IMR-90 (cell line): ENCODE data around the gene MYEOV. TPM values are rescaled to one million over a fixed set of nuclear protein-coding genes. Genes with fewer than 3 reads are reported as not detected.

Experiments used
- ATAC-seq: fragments of 200-7000 bp; cut with Tn5 transposase; 2 replicates; pipeline ENCODE4 v1.9.1; 2020; ENCODE audit warnings: low read depth, mild to moderate bottlenecking, moderate library complexity
- BruUV-seq: library from RNA; stranded (reverse); fragments of 400-500 nt; replicated peaks from 2 replicates; lab custom pipeline; 2021; lab: Mats Ljungman, UMichigan
- CTCF ChIA-PET: fragments of 300-600 bp; formaldehyde crosslinking; extraction: SDS; loops from one replicate; lab custom pipeline; 2021; ENCODE audit warnings: antibody characterized with exemption; lab: Yijun Ruan, JAX
- POLR2A ChIA-PET: fragments of 300-600 bp; sonication (Branson Sonifier 250); formaldehyde crosslinking; loops from one replicate; lab custom pipeline; 2022; ENCODE audit warnings: antibody characterized with exemption; ENCODE audit not compliant: unreplicated experiment; lab: Charles Lee
- DNase-seq: peaks from one replicate; pipeline ENCODE4 v3.0.0; 2013
- H2AFZ ChIP-seq: replicated peaks from 2 replicates; pipeline ENCODE3; 2013; ENCODE audit warnings: low read length, mild to moderate bottlenecking; ENCODE audit not compliant: poor library complexity
- H2AK5ac ChIP-seq: 2 replicates; pipeline ENCODE4 v1.6.1; 2013; ENCODE audit warnings: low read depth, low read length, inconsistent platforms
- H2AK9ac ChIP-seq: replicated peaks from 2 replicates; pipeline ENCODE3; 2013; ENCODE audit warnings: mild to moderate bottlenecking, low read depth, low read length, moderate library complexity; ENCODE audit not compliant: poor library complexity
- H2BK120ac ChIP-seq: 2 replicates; pipeline ENCODE4 v1.6.1; 2013; ENCODE audit warnings: low read depth, low read length, inconsistent platforms
- H2BK15ac ChIP-seq: 3 replicates; pipeline ENCODE4 v1.6.1; 2013; ENCODE audit warnings: low read depth, low read length, inconsistent platforms
- H2BK20ac ChIP-seq: 2 replicates; pipeline ENCODE4 v1.6.1; 2013; ENCODE audit warnings: low read depth, mild to moderate bottlenecking, inconsistent platforms, low read length, moderate library complexity
- H2BK5ac ChIP-seq: 2 replicates; pipeline ENCODE4 v1.6.1; 2013; ENCODE audit warnings: mild to moderate bottlenecking, low read depth, low read length, inconsistent platforms; ENCODE audit not compliant: poor library complexity, severe bottlenecking
- H3K14ac ChIP-seq: replicated peaks from 2 replicates; pipeline ENCODE4 v1.6.1; 2013; ENCODE audit warnings: low read depth, low read length, inconsistent platforms
- H3K18ac ChIP-seq: 2 replicates; pipeline ENCODE4 v1.6.1; 2013; ENCODE audit warnings: low read depth, low read length, control low read depth
- H3K23ac ChIP-seq: 2 replicates; pipeline ENCODE4 v1.6.1; 2013; ENCODE audit warnings: low read depth, low read length, inconsistent platforms
- H3K27ac ChIP-seq: 2 replicates; pipeline ENCODE4 v1.5.1; 2013; ENCODE audit warnings: mild to moderate bottlenecking, control low read depth, low read length; ENCODE audit not compliant: insufficient read depth
- H3K27me3 ChIP-seq: 2 replicates; pipeline ENCODE4 v1.6.1; 2013; ENCODE audit warnings: low read length; ENCODE audit not compliant: control insufficient read depth, insufficient read depth
- H3K36me3 ChIP-seq: 2 replicates; pipeline ENCODE4 v1.6.1; 2013; ENCODE audit warnings: low read length, mixed read lengths; ENCODE audit not compliant: control insufficient read depth, insufficient read depth
- H3K4ac ChIP-seq: 2 replicates; pipeline ENCODE4 v1.6.1; 2013; ENCODE audit warnings: low read depth, low read length, inconsistent platforms
- H3K4me1 ChIP-seq: 2 replicates; pipeline ENCODE4 v1.6.1; 2013; ENCODE audit warnings: low read length, mixed read lengths; ENCODE audit not compliant: control insufficient read depth, insufficient read depth
- H3K4me2 ChIP-seq: 2 replicates; pipeline ENCODE4 v1.6.1; 2013; ENCODE audit warnings: low read depth, mild to moderate bottlenecking, control low read depth, low read length, moderate library complexity
- H3K4me3 ChIP-seq: 2 replicates; pipeline ENCODE4 v1.5.1; 2013; ENCODE audit warnings: low read depth, mild to moderate bottlenecking, control low read depth, low read length, moderate library complexity; ENCODE audit not compliant: insufficient read depth
- H3K56ac ChIP-seq: 2 replicates; pipeline ENCODE4 v1.6.1; 2013; ENCODE audit warnings: low read length, inconsistent platforms; ENCODE audit not compliant: insufficient read depth; ENCODE audit errors: extremely low read depth
- H3K79me1 ChIP-seq, 2 experiments: 2 replicates each; pipeline ENCODE4 v1.6.1; 2013; ENCODE audit warnings: low read length in 2 of 2, inconsistent platforms in 1 of 2, low read depth in 1 of 2
- H3K9ac ChIP-seq: 2 replicates; pipeline ENCODE4 v1.6.1; 2013; ENCODE audit warnings: low read depth, low read length, control low read depth
- H3K9me1 ChIP-seq: 2 replicates; pipeline ENCODE4 v1.6.1; 2013; ENCODE audit warnings: low read length, inconsistent platforms; ENCODE audit not compliant: insufficient read depth
- H3K9me3 ChIP-seq: 2 replicates; pipeline ENCODE4 v1.6.1; 2013; ENCODE audit warnings: low read length; ENCODE audit not compliant: control insufficient read depth, insufficient read depth
- H4K20me1 ChIP-seq: 2 replicates; pipeline ENCODE4 v1.6.1; 2013; ENCODE audit warnings: low read length, inconsistent platforms; ENCODE audit not compliant: insufficient read depth
- H4K5ac ChIP-seq: 2 replicates; pipeline ENCODE4 v1.6.1; 2013; ENCODE audit warnings: mild to moderate bottlenecking, low read depth, low read length, control low read depth
- H4K8ac ChIP-seq, 2 experiments: 2 replicates each; pipeline ENCODE4 v1.6.1; 2013; ENCODE audit warnings: low read depth in 2 of 2, low read length in 2 of 2, control low read depth in 1 of 2, inconsistent platforms in 1 of 2
- H4K91ac ChIP-seq: 2 replicates; pipeline ENCODE4 v1.6.1; 2013; ENCODE audit warnings: low read depth, low read length, inconsistent platforms; ENCODE audit not compliant: insufficient read depth
- BHLHE40 ChIP-seq: fragments of 150-350 bp; IDR thresholded peaks from 2 replicates; pipeline ENCODE4 v1.6.1; 2016; ENCODE audit warnings: mild to moderate bottlenecking, low read depth, low read length
- CEBPB ChIP-seq: IDR thresholded peaks from 2 replicates; pipeline ENCODE4 v1.6.1; 2012; ENCODE audit warnings: low read depth, low read length, improper control_type of control experiment
- CHD1 ChIP-seq: IDR thresholded peaks from 2 replicates; pipeline ENCODE4 v1.6.1; 2012; ENCODE audit warnings: low read depth, low read length, improper control_type of control experiment
- CTCF ChIP-seq: conservative IDR thresholded peaks from 2 replicates; pipeline ENCODE4 v1.5.1; 2012; ENCODE audit warnings: mild to moderate bottlenecking, low read depth, low read length, improper control_type of control experiment
- ELK1 ChIP-seq: fragments of 150-350 bp; IDR thresholded peaks from 2 replicates; pipeline ENCODE4 v1.6.1; 2016; ENCODE audit warnings: low read depth, mild to moderate bottlenecking, low read length, moderate library complexity, borderline replicate concordance
- FOS ChIP-seq: fragments of 150-350 bp; IDR thresholded peaks from 2 replicates; pipeline ENCODE4 v1.6.1; 2016; ENCODE audit warnings: low read depth, low read length
- MAZ ChIP-seq: IDR thresholded peaks from 2 replicates; pipeline ENCODE4 v1.6.1; 2012; ENCODE audit warnings: low read depth, mild to moderate bottlenecking, low read length, improper control_type of control experiment, moderate library complexity, borderline replicate concordance
- MXI1 ChIP-seq: IDR thresholded peaks from 2 replicates; pipeline ENCODE4 v1.6.1; 2012; ENCODE audit warnings: low read depth, mild to moderate bottlenecking, low read length, moderate library complexity, borderline replicate concordance
- NFE2L2 ChIP-seq: fragments of 150-350 bp; IDR thresholded peaks from 2 replicates; pipeline ENCODE4 v1.6.1; 2016; ENCODE audit warnings: low read depth, mild to moderate bottlenecking, low read length
- POLR2A ChIP-seq: IDR thresholded peaks from 2 replicates; pipeline ENCODE4 v1.6.1; 2012; ENCODE audit warnings: mild to moderate bottlenecking, low read depth, low read length
- RAD21 ChIP-seq: IDR thresholded peaks from 2 replicates; pipeline ENCODE4 v1.6.1; 2012; ENCODE audit warnings: low read length, improper control_type of control experiment
- RCOR1 ChIP-seq: IDR thresholded peaks from 2 replicates; pipeline ENCODE4 v1.6.1; 2012; ENCODE audit warnings: mild to moderate bottlenecking, low read length, improper control_type of control experiment; ENCODE audit not compliant: insufficient replicate concordance
- RFX5 ChIP-seq: IDR thresholded peaks from 2 replicates; pipeline ENCODE4 v1.8.0; 2012; ENCODE audit warnings: low read depth, mild to moderate bottlenecking, low read length, moderate library complexity
- SMC3 ChIP-seq: fragments of 150-350 bp; IDR thresholded peaks from 2 replicates; pipeline ENCODE4 v1.6.1; 2016; ENCODE audit warnings: low read depth, mild to moderate bottlenecking, antibody characterized with exemption, low read length, moderate library complexity
- USF2 ChIP-seq: fragments of 150-350 bp; IDR thresholded peaks from 2 replicates; pipeline ENCODE4 v1.6.1; 2017; ENCODE audit warnings: mild to moderate bottlenecking, antibody characterized with exemption, low read length, low read depth
- WGBS, 2 experiments: methylation state at CpG; one replicate each; pipeline versions ENCODE4 v1.1.5 to v1.1.7; 2013; ENCODE audit warnings: missing lambda C conversion rate in 2 of 2; ENCODE audit not compliant: insufficient read length in 1 of 2; ENCODE audit errors: extremely low coverage in 2 of 2; 5-methylcytosine and 5-hydroxymethylcytosine counted together
- dilution Hi-C: fragments of 300-500 bp; cut with HindIII; formaldehyde crosslinking; loops from one replicate; pipeline ENCODE4 v1.14.3; 2018; ENCODE audit warnings: low sequenced_read_pairs; ENCODE audit not compliant: unreplicated experiment
- in situ Hi-C: fragments of 300-500 bp; cut with MboI; formaldehyde crosslinking; loops from 3 replicates; pipeline ENCODE4 v1.14.3; 2019; ENCODE audit warnings: low sequenced_read_pairs, inconsistent platforms, mixed read lengths
- intact Hi-C: fragments of 100-400 bp; cut with micrococcal nuclease; formaldehyde crosslinking; loops from 2 replicates; pipeline ENCODE4 v1.10.0; 2022
- polyA plus RNA-seq, 3 experiments: library from polyadenylated mRNA; depleted of rRNA; stranded (reverse); fragments of >200 nt; gene quantifications; 2 replicates each; pipeline ENCODE4 v1.2.3, GENCODE V29; 2012; ENCODE audit warnings: low replicate concordance in 1 of 3
- total RNA-seq: library from RNA; depleted of rRNA; stranded (reverse); fragments of >200 nt; gene quantifications from 2 replicates; pipeline ENCODE4 v1.2.3, GENCODE V29; 2012

Gene MYEOV
- total and polyA plus RNA-seq, 2 of the 4 experiments (the other 2 are of a cell fraction), result 5.8 to 6.8 TPM

GRCh38 chr11:69269926-69270697 lies 23.8 kb upstream of the MYEOV start:
- no peak overlapping the region for H3K4ac ChIP-seq
- H3K79me1 ChIP-seq, result no peaks in the 10 kb centered on the region
- H4K8ac ChIP-seq, result no peak overlapping the region
- no peak overlapping the region for H4K91ac ChIP-seq
- no peak overlapping the region for H2AK9ac ChIP-seq
- no peak overlapping the region for H2AFZ ChIP-seq
- intact Hi-C loops, result no loop called here
- no peak overlapping the region for H2BK120ac ChIP-seq
- no peaks in the 10 kb centered on the region for H3K36me3 ChIP-seq
- no peak overlapping the region for H3K14ac ChIP-seq
- H3K9me3 ChIP-seq, result no peaks in the 10 kb centered on the region
- H2BK15ac ChIP-seq, result no peak overlapping the region
- TF ChIP-seq RCOR1, result no peak
- TF ChIP-seq BHLHE40, result no peak
- no peak for TF ChIP-seq MAZ
- TF ChIP-seq CHD1, result no peak
- TF ChIP-seq CTCF, result no peak
- TF ChIP-seq POLR2A, result no peak
- TF ChIP-seq RAD21, result no peak
- TF ChIP-seq NFE2L2, result no peak
- no peak for TF ChIP-seq FOS
- no peak for TF ChIP-seq SMC3
- TF ChIP-seq MXI1, result no peak
- TF ChIP-seq CEBPB, result no peak
- TF ChIP-seq ELK1, result no peak
- TF ChIP-seq USF2, result no peak
- no peak for TF ChIP-seq RFX5
- H3K9ac ChIP-seq, result no peak overlapping the region
- no peaks in the 10 kb centered on the region for H3K9me1 ChIP-seq
- no peak overlapping the region for H2BK20ac ChIP-seq
- CTCF ChIA-PET, result no interaction called here
- WGBS, 2 experiments, result 82% methylated on average over 7 of the region's 21 CpGs; no CpG with 5 or more reads in 1 of the 2 experiments
- H3K4me1 ChIP-seq, result no peaks in the 10 kb centered on the region
- H3K27me3 ChIP-seq, result peaks cover 36% of the 10 kb centered on the region
- H3K4me3 ChIP-seq, result no peak overlapping the region
- H3K27ac ChIP-seq, result no peak overlapping the region
- H3K23ac ChIP-seq, result no peak overlapping the region
- no peak overlapping the region for H3K18ac ChIP-seq
- H4K5ac ChIP-seq, result no peak overlapping the region
- no peaks in the 10 kb centered on the region for H4K20me1 ChIP-seq
- H3K4me2 ChIP-seq, result no peak overlapping the region
- H3K56ac ChIP-seq, result no peak overlapping the region
- no TSS peak for BruUV-seq
- H2AK5ac ChIP-seq, result no peak overlapping the region
- in situ Hi-C loops, result no loop called here
- dilution Hi-C loops, result no loop called here
- DNase-seq (no peak), ATAC-seq (no peak)
- POLR2A ChIA-PET, result no interaction called here
- H2BK5ac ChIP-seq, result no peak overlapping the region
